RWPE2 (cell line): ENCODE measurements around the gene KIRREL3.

Experiments used
- ATAC-seq: fragments of 200-7000 bp; cut with Tn5 transposase; 3 replicates; pipeline ENCODE4 v1.9.1; 2021; ENCODE audit warnings: low read depth
- DNase-seq: peaks from one replicate; pipeline ENCODE4 v3.0.0-alpha.2; 2020; ENCODE audit warnings: low spot score
- H3K27ac ChIP-seq: fragments of 450-650 bp; 2 replicates; pipeline ENCODE4 v1.5.1; 2017; ENCODE audit warnings: mild to moderate bottlenecking; ENCODE audit not compliant: poor library complexity, severe bottlenecking
- H3K27me3 ChIP-seq: fragments of 250-450 bp; sonication (Bioruptor Pico); 2 replicates; pipeline ENCODE4 v1.5.1; 2021; ENCODE audit warnings: mild to moderate bottlenecking, moderate library complexity; ENCODE audit not compliant: insufficient read depth, poor library complexity, severe bottlenecking
- H3K36me3 ChIP-seq: fragments of 250-450 bp; sonication (Bioruptor Pico); 2 replicates; pipeline ENCODE4 v1.5.1; 2020; ENCODE audit warnings: low read depth, mild to moderate bottlenecking, moderate library complexity
- H3K4me1 ChIP-seq: fragments of 250-450 bp; sonication (Bioruptor Pico); 2 replicates; pipeline ENCODE4 v1.5.1; 2021; ENCODE audit warnings: mild to moderate bottlenecking, moderate library complexity; ENCODE audit not compliant: insufficient read depth, poor library complexity, severe bottlenecking
- H3K4me3 ChIP-seq: fragments of 250-450 bp; sonication (Bioruptor Pico); 2 replicates; pipeline ENCODE4 v1.5.1; 2021; ENCODE audit warnings: mild to moderate bottlenecking, moderate library complexity; ENCODE audit not compliant: severe bottlenecking
- H3K9me3 ChIP-seq: fragments of 250-450 bp; sonication (Bioruptor Pico); 2 replicates; pipeline ENCODE4 v1.5.1; 2021; ENCODE audit warnings: mild to moderate bottlenecking, moderate library complexity; ENCODE audit not compliant: severe bottlenecking
- TF ChIP-seq, protein P1 (sequence below): fragments of 450-650 bp; IDR thresholded peaks from one replicate; pipeline ENCODE4 v1.5.1; 2017; ENCODE audit warnings: mild to moderate bottlenecking, moderate library complexity; ENCODE audit not compliant: poor library complexity, severe bottlenecking

Gene KIRREL3

GRCh38 chr11:126615845-126616244 lies 384.7 kb downstream of the KIRREL3 start:
- no peak for ATAC-seq
- H3K27me3 ChIP-seq: no peaks in the 10 kb centered on the region

GRCh38 chr11:126613272-126613671 lies 387.3 kb downstream of the KIRREL3 start:
- Histone ChIP-seq H3K4me3 (no peak overlapping the region), H3K27ac (no peak overlapping the region), H3K9me3 (no peaks in the 10 kb centered on the region), H3K4me1 (no peaks in the 10 kb centered on the region), H3K36me3 (no peaks in the 10 kb centered on the region), H3K27me3 (no peaks in the 10 kb centered on the region)
- ATAC-seq (no peak), DNase-seq (no peak)
- TF ChIP-seq, protein P1, sequence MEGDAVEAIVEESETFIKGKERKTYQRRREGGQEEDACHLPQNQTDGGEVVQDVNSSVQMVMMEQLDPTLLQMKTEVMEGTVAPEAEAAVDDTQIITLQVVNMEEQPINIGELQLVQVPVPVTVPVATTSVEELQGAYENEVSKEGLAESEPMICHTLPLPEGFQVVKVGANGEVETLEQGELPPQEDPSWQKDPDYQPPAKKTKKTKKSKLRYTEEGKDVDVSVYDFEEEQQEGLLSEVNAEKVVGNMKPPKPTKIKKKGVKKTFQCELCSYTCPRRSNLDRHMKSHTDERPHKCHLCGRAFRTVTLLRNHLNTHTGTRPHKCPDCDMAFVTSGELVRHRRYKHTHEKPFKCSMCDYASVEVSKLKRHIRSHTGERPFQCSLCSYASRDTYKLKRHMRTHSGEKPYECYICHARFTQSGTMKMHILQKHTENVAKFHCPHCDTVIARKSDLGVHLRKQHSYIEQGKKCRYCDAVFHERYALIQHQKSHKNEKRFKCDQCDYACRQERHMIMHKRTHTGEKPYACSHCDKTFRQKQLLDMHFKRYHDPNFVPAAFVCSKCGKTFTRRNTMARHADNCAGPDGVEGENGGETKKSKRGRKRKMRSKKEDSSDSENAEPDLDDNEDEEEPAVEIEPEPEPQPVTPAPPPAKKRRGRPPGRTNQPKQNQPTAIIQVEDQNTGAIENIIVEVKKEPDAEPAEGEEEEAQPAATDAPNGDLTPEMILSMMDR: no peak

More at GRCh38 chr11:126615845-126616244, 384.7 kb downstream of the KIRREL3 start:
- Histone ChIP-seq H3K4me3 (no peak overlapping the region), H3K4me1 (no peaks in the 10 kb centered on the region), H3K9me3 (no peaks in the 10 kb centered on the region), H3K36me3 (no peaks in the 10 kb centered on the region), H3K27ac (no peak overlapping the region)
- no peak for DNase-seq
- TF ChIP-seq, protein P1: no peak

- no peak overlapping the region for H3K4me3 ChIP-seq
- no peaks in the 10 kb centered on the region for H3K9me3 ChIP-seq
- TF ChIP-seq, protein P1: no peak
- no peak overlapping the region for H3K27ac ChIP-seq
- no peaks in the 10 kb centered on the region for H3K36me3 ChIP-seq
- DNase-seq (no peak), ATAC-seq (no peak)
- no peaks in the 10 kb centered on the region for H3K27me3 ChIP-seq
- H3K4me1 ChIP-seq: no peaks in the 10 kb centered on the region
Measured at GRCh38 chr11:126612671-126613070, 387.9 kb downstream of the KIRREL3 start.

GRCh38 chr11:126611438-126611837 lies 389.1 kb downstream of the KIRREL3 start:
- Histone ChIP-seq H3K4me3 (no peak overlapping the region), H3K27ac (no peak overlapping the region), H3K9me3 (no peaks in the 10 kb centered on the region), H3K36me3 (no peaks in the 10 kb centered on the region), H3K27me3 (no peaks in the 10 kb centered on the region), H3K4me1 (no peaks in the 10 kb centered on the region)
- no peak for ATAC-seq
- TF ChIP-seq, protein P1: no peak
- DNase-seq: no peak

DNA sequence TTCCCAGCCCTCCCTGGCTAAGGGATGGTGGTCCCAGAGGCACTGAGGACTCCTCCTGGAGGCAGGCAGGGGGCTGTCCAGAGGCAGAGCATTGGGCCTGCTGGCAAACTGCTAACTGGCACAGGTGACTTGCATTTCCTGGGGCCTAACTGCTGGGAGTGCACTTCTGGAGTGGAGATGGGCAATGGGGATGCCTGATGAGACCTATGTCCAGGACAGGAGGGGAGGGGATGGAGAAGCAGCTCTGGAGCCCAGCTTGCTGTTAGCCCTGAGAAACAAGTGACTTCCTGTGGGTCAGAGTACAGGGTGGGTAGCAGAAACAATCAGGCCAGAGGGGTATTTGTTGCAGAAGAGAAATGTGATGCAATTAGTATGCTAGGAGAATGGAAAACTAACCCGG lies 391.9 kb downstream of the KIRREL3 start:
- no peaks in the 10 kb centered on the region for H3K36me3 ChIP-seq
- DNase-seq (no peak), ATAC-seq (no peak)
- no peaks in the 10 kb centered on the region for H3K27me3 ChIP-seq
- no peak overlapping the region for H3K27ac ChIP-seq
- H3K4me1 ChIP-seq: no peaks in the 10 kb centered on the region
- no peak overlapping the region for H3K4me3 ChIP-seq
- TF ChIP-seq, protein P1: no peak
- no peaks in the 10 kb centered on the region for H3K9me3 ChIP-seq
